IMR-90 (cell line): Measurements from ENCODE around the gene PLXNA3. TPM values are rescaled to one million over a fixed set of nuclear protein-coding genes. Genes with fewer than 3 reads are reported as not detected.

Experiments used
- ATAC-seq: fragments of 200-7000 bp; cut with Tn5 transposase; 2 replicates; pipeline ENCODE4 v1.9.1; 2020; ENCODE audit warnings: low read depth, mild to moderate bottlenecking, moderate library complexity
- BruUV-seq: library from RNA; stranded (reverse); fragments of 400-500 nt; replicated peaks from 2 replicates; lab custom pipeline; 2021; lab: Mats Ljungman, UMichigan
- CTCF ChIA-PET: fragments of 300-600 bp; formaldehyde crosslinking; extraction: SDS; loops from one replicate; lab custom pipeline; 2021; ENCODE audit warnings: antibody characterized with exemption; lab: Yijun Ruan, JAX
- POLR2A ChIA-PET: fragments of 300-600 bp; sonication (Branson Sonifier 250); formaldehyde crosslinking; loops from one replicate; lab custom pipeline; 2022; ENCODE audit warnings: antibody characterized with exemption; ENCODE audit not compliant: unreplicated experiment; lab: Charles Lee
- DNase-seq: peaks from one replicate; pipeline ENCODE4 v3.0.0; 2013
- H2AFZ ChIP-seq: replicated peaks from 2 replicates; pipeline ENCODE3; 2013; ENCODE audit warnings: low read length, mild to moderate bottlenecking; ENCODE audit not compliant: poor library complexity
- H2AK5ac ChIP-seq: 2 replicates; pipeline ENCODE4 v1.6.1; 2013; ENCODE audit warnings: low read depth, low read length, inconsistent platforms
- H2AK9ac ChIP-seq: replicated peaks from 2 replicates; pipeline ENCODE3; 2013; ENCODE audit warnings: mild to moderate bottlenecking, low read depth, low read length, moderate library complexity; ENCODE audit not compliant: poor library complexity
- H2BK120ac ChIP-seq: 2 replicates; pipeline ENCODE4 v1.6.1; 2013; ENCODE audit warnings: low read depth, low read length, inconsistent platforms
- H2BK15ac ChIP-seq: 3 replicates; pipeline ENCODE4 v1.6.1; 2013; ENCODE audit warnings: low read depth, low read length, inconsistent platforms
- H2BK20ac ChIP-seq: 2 replicates; pipeline ENCODE4 v1.6.1; 2013; ENCODE audit warnings: low read depth, mild to moderate bottlenecking, inconsistent platforms, low read length, moderate library complexity
- H2BK5ac ChIP-seq: 2 replicates; pipeline ENCODE4 v1.6.1; 2013; ENCODE audit warnings: mild to moderate bottlenecking, low read depth, low read length, inconsistent platforms; ENCODE audit not compliant: poor library complexity, severe bottlenecking
- H3K14ac ChIP-seq: replicated peaks from 2 replicates; pipeline ENCODE4 v1.6.1; 2013; ENCODE audit warnings: low read depth, low read length, inconsistent platforms
- H3K18ac ChIP-seq: 2 replicates; pipeline ENCODE4 v1.6.1; 2013; ENCODE audit warnings: low read depth, low read length, control low read depth
- H3K23ac ChIP-seq: 2 replicates; pipeline ENCODE4 v1.6.1; 2013; ENCODE audit warnings: low read depth, low read length, inconsistent platforms
- H3K27ac ChIP-seq: 2 replicates; pipeline ENCODE4 v1.5.1; 2013; ENCODE audit warnings: mild to moderate bottlenecking, control low read depth, low read length; ENCODE audit not compliant: insufficient read depth
- H3K27me3 ChIP-seq: 2 replicates; pipeline ENCODE4 v1.6.1; 2013; ENCODE audit warnings: low read length; ENCODE audit not compliant: control insufficient read depth, insufficient read depth
- H3K36me3 ChIP-seq: 2 replicates; pipeline ENCODE4 v1.6.1; 2013; ENCODE audit warnings: low read length, mixed read lengths; ENCODE audit not compliant: control insufficient read depth, insufficient read depth
- H3K4ac ChIP-seq: 2 replicates; pipeline ENCODE4 v1.6.1; 2013; ENCODE audit warnings: low read depth, low read length, inconsistent platforms
- H3K4me1 ChIP-seq: 2 replicates; pipeline ENCODE4 v1.6.1; 2013; ENCODE audit warnings: low read length, mixed read lengths; ENCODE audit not compliant: control insufficient read depth, insufficient read depth
- H3K4me2 ChIP-seq: 2 replicates; pipeline ENCODE4 v1.6.1; 2013; ENCODE audit warnings: low read depth, mild to moderate bottlenecking, control low read depth, low read length, moderate library complexity
- H3K4me3 ChIP-seq: 2 replicates; pipeline ENCODE4 v1.5.1; 2013; ENCODE audit warnings: low read depth, mild to moderate bottlenecking, control low read depth, low read length, moderate library complexity; ENCODE audit not compliant: insufficient read depth
- H3K56ac ChIP-seq: 2 replicates; pipeline ENCODE4 v1.6.1; 2013; ENCODE audit warnings: low read length, inconsistent platforms; ENCODE audit not compliant: insufficient read depth; ENCODE audit errors: extremely low read depth
- H3K79me1 ChIP-seq, 2 experiments: 2 replicates each; pipeline ENCODE4 v1.6.1; 2013; ENCODE audit warnings: low read length in 2 of 2, inconsistent platforms in 1 of 2, low read depth in 1 of 2
- H3K9ac ChIP-seq: 2 replicates; pipeline ENCODE4 v1.6.1; 2013; ENCODE audit warnings: low read depth, low read length, control low read depth
- H3K9me1 ChIP-seq: 2 replicates; pipeline ENCODE4 v1.6.1; 2013; ENCODE audit warnings: low read length, inconsistent platforms; ENCODE audit not compliant: insufficient read depth
- H3K9me3 ChIP-seq: 2 replicates; pipeline ENCODE4 v1.6.1; 2013; ENCODE audit warnings: low read length; ENCODE audit not compliant: control insufficient read depth, insufficient read depth
- H4K20me1 ChIP-seq: 2 replicates; pipeline ENCODE4 v1.6.1; 2013; ENCODE audit warnings: low read length, inconsistent platforms; ENCODE audit not compliant: insufficient read depth
- H4K5ac ChIP-seq: 2 replicates; pipeline ENCODE4 v1.6.1; 2013; ENCODE audit warnings: mild to moderate bottlenecking, low read depth, low read length, control low read depth
- H4K8ac ChIP-seq, 2 experiments: 2 replicates each; pipeline ENCODE4 v1.6.1; 2013; ENCODE audit warnings: low read depth in 2 of 2, low read length in 2 of 2, control low read depth in 1 of 2, inconsistent platforms in 1 of 2
- H4K91ac ChIP-seq: 2 replicates; pipeline ENCODE4 v1.6.1; 2013; ENCODE audit warnings: low read depth, low read length, inconsistent platforms; ENCODE audit not compliant: insufficient read depth
- BHLHE40 ChIP-seq: fragments of 150-350 bp; IDR thresholded peaks from 2 replicates; pipeline ENCODE4 v1.6.1; 2016; ENCODE audit warnings: mild to moderate bottlenecking, low read depth, low read length
- CEBPB ChIP-seq: IDR thresholded peaks from 2 replicates; pipeline ENCODE4 v1.6.1; 2012; ENCODE audit warnings: low read depth, low read length, improper control_type of control experiment
- CHD1 ChIP-seq: IDR thresholded peaks from 2 replicates; pipeline ENCODE4 v1.6.1; 2012; ENCODE audit warnings: low read depth, low read length, improper control_type of control experiment
- CTCF ChIP-seq: conservative IDR thresholded peaks from 2 replicates; pipeline ENCODE4 v1.5.1; 2012; ENCODE audit warnings: mild to moderate bottlenecking, low read depth, low read length, improper control_type of control experiment
- FOS ChIP-seq: fragments of 150-350 bp; IDR thresholded peaks from 2 replicates; pipeline ENCODE4 v1.6.1; 2016; ENCODE audit warnings: low read depth, low read length
- MAFK ChIP-seq: IDR thresholded peaks from 2 replicates; pipeline ENCODE4 v1.6.1; 2012; ENCODE audit warnings: low read depth, low read length, improper control_type of control experiment
- MXI1 ChIP-seq: IDR thresholded peaks from 2 replicates; pipeline ENCODE4 v1.6.1; 2012; ENCODE audit warnings: low read depth, mild to moderate bottlenecking, low read length, moderate library complexity, borderline replicate concordance
- NFE2L2 ChIP-seq: fragments of 150-350 bp; IDR thresholded peaks from 2 replicates; pipeline ENCODE4 v1.6.1; 2016; ENCODE audit warnings: low read depth, mild to moderate bottlenecking, low read length
- RCOR1 ChIP-seq: IDR thresholded peaks from 2 replicates; pipeline ENCODE4 v1.6.1; 2012; ENCODE audit warnings: mild to moderate bottlenecking, low read length, improper control_type of control experiment; ENCODE audit not compliant: insufficient replicate concordance
- SMC3 ChIP-seq: fragments of 150-350 bp; IDR thresholded peaks from 2 replicates; pipeline ENCODE4 v1.6.1; 2016; ENCODE audit warnings: low read depth, mild to moderate bottlenecking, antibody characterized with exemption, low read length, moderate library complexity
- WGBS, 2 experiments: methylation state at CpG; one replicate each; pipeline versions ENCODE4 v1.1.5 to v1.1.7; 2013; ENCODE audit warnings: missing lambda C conversion rate in 2 of 2; ENCODE audit not compliant: insufficient read length in 1 of 2; ENCODE audit errors: extremely low coverage in 2 of 2; 5-methylcytosine and 5-hydroxymethylcytosine counted together
- dilution Hi-C: fragments of 300-500 bp; cut with HindIII; formaldehyde crosslinking; loops from one replicate; pipeline ENCODE4 v1.14.3; 2018; ENCODE audit warnings: low sequenced_read_pairs; ENCODE audit not compliant: unreplicated experiment
- in situ Hi-C: fragments of 300-500 bp; cut with MboI; formaldehyde crosslinking; loops from 3 replicates; pipeline ENCODE4 v1.14.3; 2019; ENCODE audit warnings: low sequenced_read_pairs, inconsistent platforms, mixed read lengths
- intact Hi-C: fragments of 100-400 bp; cut with micrococcal nuclease; formaldehyde crosslinking; loops from 2 replicates; pipeline ENCODE4 v1.10.0; 2022
- polyA plus RNA-seq, 3 experiments: library from polyadenylated mRNA; depleted of rRNA; stranded (reverse); fragments of >200 nt; gene quantifications; 2 replicates each; pipeline ENCODE4 v1.2.3, GENCODE V29; 2012; ENCODE audit warnings: low replicate concordance in 1 of 3
- total RNA-seq: library from RNA; depleted of rRNA; stranded (reverse); fragments of >200 nt; gene quantifications from 2 replicates; pipeline ENCODE4 v1.2.3, GENCODE V29; 2012
- TF ChIP-seq, protein P1 (sequence below): fragments of 150-350 bp; IDR thresholded peaks from 2 replicates; pipeline ENCODE4 v1.6.1; 2017; ENCODE audit warnings: mild to moderate bottlenecking, antibody characterized with exemption, low read length, low read depth
- TF ChIP-seq, protein P2 (sequence below): fragments of 150-350 bp; IDR thresholded peaks from 2 replicates; pipeline ENCODE4 v1.6.1; 2016; ENCODE audit warnings: low read depth, mild to moderate bottlenecking, low read length, moderate library complexity, borderline replicate concordance

PLXNA3 gene
- total and polyA plus RNA-seq, 2 of the 4 experiments (the other 2 are of a cell fraction), result 4.3 to 111 TPM

GRCh38 chrX:154459832-154460231, 1.8 kb downstream of the PLXNA3 start:
- WGBS, 2 experiments, result 35% methylated on average over 4 of the region's 14 CpGs; no CpG with 5 or more reads in 1 of the 2 experiments
- peak; percentile 28 for ATAC-seq
- Histone ChIP-seq H3K9me1 (no peaks in the 10 kb centered on the region), H2BK5ac (peak overlapping the region; percentile 26), H3K4ac (no peak overlapping the region), H3K14ac (no peak overlapping the region), H3K56ac (0 out of 2 replicates have a peak overlapping the region, but pooled peaks have one; percentile 3), H3K4me3 (peak overlapping the region; percentile 74), H2AFZ (peak overlapping the region; percentile 72), H2AK5ac (0 out of 2 replicates have a peak overlapping the region, but pooled peaks have one; percentile 28), H3K36me3 (peaks cover 40% of the 10 kb centered on the region), H4K91ac (no peak overlapping the region; the same call in 1 of the 2 replicates), H3K4me1 (peaks cover 4% of the 10 kb centered on the region; the same call in 1 of the 2 replicates), H2BK120ac (no peak overlapping the region), H2BK15ac (no peak overlapping the region), H3K18ac (no peak overlapping the region), H2BK20ac (no peak overlapping the region), H4K8ac (no peak overlapping the region), H3K4me2 (peak overlapping the region; percentile 83), H3K23ac (no peak overlapping the region; the same call in 1 of the 2 replicates), H3K9me3 (no peaks in the 10 kb centered on the region; the same call in 1 of the 2 replicates), H4K5ac (no peak overlapping the region), H4K20me1 (peaks cover 39% of the 10 kb centered on the region), H3K27ac (peak overlapping the region; percentile 16; the same call in 1 of the 2 replicates), H2AK9ac (peak overlapping the region; percentile 96), H3K9ac (peak overlapping the region; percentile 58), H3K27me3 (no peaks in the 10 kb centered on the region), H3K79me1 (peaks cover 0 to 16% of the 10 kb centered on the region in 2 experiments; a peak in 3 of 4 replicates)
- TF ChIP-seq, protein P1, sequence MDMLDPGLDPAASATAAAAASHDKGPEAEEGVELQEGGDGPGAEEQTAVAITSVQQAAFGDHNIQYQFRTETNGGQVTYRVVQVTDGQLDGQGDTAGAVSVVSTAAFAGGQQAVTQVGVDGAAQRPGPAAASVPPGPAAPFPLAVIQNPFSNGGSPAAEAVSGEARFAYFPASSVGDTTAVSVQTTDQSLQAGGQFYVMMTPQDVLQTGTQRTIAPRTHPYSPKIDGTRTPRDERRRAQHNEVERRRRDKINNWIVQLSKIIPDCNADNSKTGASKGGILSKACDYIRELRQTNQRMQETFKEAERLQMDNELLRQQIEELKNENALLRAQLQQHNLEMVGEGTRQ, result no peak
- TF ChIP-seq CEBPB, result no peak
- TF ChIP-seq MAFK, result no peak
- no peak for TF ChIP-seq NFE2L2
- no peak for TF ChIP-seq CHD1
- TF ChIP-seq BHLHE40, result no peak
- no peak for TF ChIP-seq FOS
- TF ChIP-seq, protein P2, sequence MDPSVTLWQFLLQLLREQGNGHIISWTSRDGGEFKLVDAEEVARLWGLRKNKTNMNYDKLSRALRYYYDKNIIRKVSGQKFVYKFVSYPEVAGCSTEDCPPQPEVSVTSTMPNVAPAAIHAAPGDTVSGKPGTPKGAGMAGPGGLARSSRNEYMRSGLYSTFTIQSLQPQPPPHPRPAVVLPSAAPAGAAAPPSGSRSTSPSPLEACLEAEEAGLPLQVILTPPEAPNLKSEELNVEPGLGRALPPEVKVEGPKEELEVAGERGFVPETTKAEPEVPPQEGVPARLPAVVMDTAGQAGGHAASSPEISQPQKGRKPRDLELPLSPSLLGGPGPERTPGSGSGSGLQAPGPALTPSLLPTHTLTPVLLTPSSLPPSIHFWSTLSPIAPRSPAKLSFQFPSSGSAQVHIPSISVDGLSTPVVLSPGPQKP, result no peak
- TF ChIP-seq CTCF, result no peak
- TF ChIP-seq SMC3, result no peak
- TF ChIP-seq RCOR1, result no peak
- no peak for TF ChIP-seq MXI1
- POLR2A ChIA-PET, result no interaction called here
- intact Hi-C loops (no loop called here), in situ Hi-C loops (no loop called here), dilution Hi-C loops (no loop called here)
- BruUV-seq, result no TSS peak
- CTCF ChIA-PET, result interaction anchor here (1.9 kb wide), 1 partner anchor 67 kb away, joined by 5 read pairs; no protein-coding TSS in a partner anchor
- DNase-seq, result no peak
